Neuronal stem cell (in vitro differentiated cells): Measurements from ENCODE around the gene FGFRL1.

Experiments used
- DNase-seq: peaks from one replicate; pipeline ENCODE4 v3.0.0-alpha.2; 2013; ENCODE audit warnings: low spot score
- H2AFZ ChIP-seq: one replicate; pipeline ENCODE4 v1.6.1; 2013; ENCODE audit warnings: mild to moderate bottlenecking, low read length, inconsistent platforms
- H2AK5ac ChIP-seq: 2 replicates; pipeline ENCODE4 v1.6.1; 2013; ENCODE audit warnings: low read depth, mild to moderate bottlenecking, inconsistent platforms, low read length, moderate library complexity, mixed read lengths
- H2BK120ac ChIP-seq: 2 replicates; pipeline ENCODE4 v1.6.1; 2013; ENCODE audit warnings: low read depth, mild to moderate bottlenecking, inconsistent platforms, low read length, moderate library complexity, mixed read lengths
- H2BK12ac ChIP-seq: one replicate; pipeline ENCODE4 v1.6.1; 2013; ENCODE audit warnings: low read length, inconsistent platforms
- H2BK15ac ChIP-seq: 2 replicates; pipeline ENCODE4 v1.6.1; 2013; ENCODE audit warnings: mild to moderate bottlenecking, low read length, inconsistent platforms, mixed read lengths
- H2BK5ac ChIP-seq: one replicate; pipeline ENCODE4 v1.6.1; 2013; ENCODE audit warnings: inconsistent platforms, mild to moderate bottlenecking, low read length, moderate library complexity
- H3K14ac ChIP-seq: one replicate; pipeline ENCODE4 v1.6.1; 2013; ENCODE audit warnings: low read length, inconsistent platforms
- H3K18ac ChIP-seq: 2 replicates; pipeline ENCODE4 v1.6.1; 2013; ENCODE audit warnings: low read length, inconsistent platforms
- H3K23ac ChIP-seq: 2 replicates; pipeline ENCODE4 v1.6.1; 2013; ENCODE audit warnings: low read depth, mild to moderate bottlenecking, mixed read lengths, low read length, inconsistent platforms; ENCODE audit not compliant: poor library complexity
- H3K27ac ChIP-seq: replicated peaks from 3 replicates; pipeline ENCODE4 v1.5.1; 2013; ENCODE audit warnings: low read length, inconsistent platforms
- H3K27me3 ChIP-seq, 3 experiments: 2 replicates each; pipeline ENCODE4 v1.6.1; 2013; ENCODE audit warnings: low read length in 3 of 3, mild to moderate bottlenecking in 2 of 3, inconsistent platforms in 1 of 3, low read depth in 1 of 3, mixed read lengths in 1 of 3, moderate library complexity in 1 of 3; ENCODE audit not compliant: control insufficient read depth in 3 of 3, insufficient read depth in 3 of 3
- H3K36me3 ChIP-seq, 2 donors: replicated peaks in 1 of 2; 2 replicates each; pipeline ENCODE4 v1.6.1; 2013; ENCODE audit warnings: low read length in 2 of 2; ENCODE audit not compliant: control insufficient read depth in 2 of 2, insufficient read depth in 2 of 2
- H3K4ac ChIP-seq: 2 replicates; pipeline ENCODE4 v1.6.1; 2013; ENCODE audit warnings: inconsistent platforms, mild to moderate bottlenecking, low read length, moderate library complexity
- H3K4me1 ChIP-seq, 2 donors: 1 replicate in 1 of 2; 2 replicates in 1 of 2; pipeline ENCODE4 v1.6.1; 2013; ENCODE audit warnings: low read length in 2 of 2, low read depth in 1 of 2; ENCODE audit not compliant: control insufficient read depth in 2 of 2, insufficient read depth in 1 of 2
- H3K4me2 ChIP-seq: one replicate; pipeline ENCODE4 v1.6.1; 2013; ENCODE audit warnings: mild to moderate bottlenecking, low read length, inconsistent platforms; ENCODE audit not compliant: insufficient read depth, poor library complexity, severe bottlenecking
- H3K4me3 ChIP-seq, 2 donors: 2 replicates each; pipeline ENCODE4 v1.5.1; 2013; ENCODE audit warnings: low read length in 2 of 2, mild to moderate bottlenecking in 2 of 2, inconsistent platforms in 1 of 2, moderate library complexity in 1 of 2
- H3K79me1 ChIP-seq: one replicate; pipeline ENCODE4 v1.6.1; 2013; ENCODE audit warnings: low read depth, mild to moderate bottlenecking, inconsistent platforms, low read length, moderate library complexity
- H3K9ac ChIP-seq: one replicate; pipeline ENCODE4 v1.6.1; 2013; ENCODE audit warnings: mild to moderate bottlenecking, low read depth, low read length, inconsistent platforms; ENCODE audit not compliant: poor library complexity
- H3K9me3 ChIP-seq, 2 donors: replicated peaks in 1 of 2; 2 replicates each; pipeline versions ENCODE3 to v1.6.1; 2013; ENCODE audit warnings: low read length in 2 of 2, mild to moderate bottlenecking in 2 of 2, inconsistent platforms in 1 of 2, low read depth in 1 of 2, mixed read lengths in 1 of 2, moderate library complexity in 1 of 2; ENCODE audit not compliant: control insufficient read depth in 2 of 2, insufficient read depth in 1 of 2
- H4K8ac ChIP-seq: one replicate; pipeline ENCODE4 v1.6.1; 2013; ENCODE audit warnings: low read depth, mild to moderate bottlenecking, inconsistent platforms, low read length, moderate library complexity
- H4K91ac ChIP-seq: one replicate; pipeline ENCODE4 v1.6.1; 2013; ENCODE audit warnings: low read length, low read depth, mild to moderate bottlenecking, inconsistent platforms; ENCODE audit not compliant: poor library complexity
- WGBS, 2 donors: extraction: QIAGEN DNeasy Blood & Tissue Kit; methylation state at CpG; one replicate each; pipeline ENCODE4 v1.1.7; 2013; ENCODE audit warnings: missing lambda C conversion rate in 2 of 2, mixed read lengths in 1 of 2; ENCODE audit not compliant: insufficient read length in 2 of 2, insufficient replicate concordance in 1 of 2; ENCODE audit errors: extremely low coverage in 2 of 2; 5-methylcytosine and 5-hydroxymethylcytosine counted together

Gene FGFRL1

DNA sequence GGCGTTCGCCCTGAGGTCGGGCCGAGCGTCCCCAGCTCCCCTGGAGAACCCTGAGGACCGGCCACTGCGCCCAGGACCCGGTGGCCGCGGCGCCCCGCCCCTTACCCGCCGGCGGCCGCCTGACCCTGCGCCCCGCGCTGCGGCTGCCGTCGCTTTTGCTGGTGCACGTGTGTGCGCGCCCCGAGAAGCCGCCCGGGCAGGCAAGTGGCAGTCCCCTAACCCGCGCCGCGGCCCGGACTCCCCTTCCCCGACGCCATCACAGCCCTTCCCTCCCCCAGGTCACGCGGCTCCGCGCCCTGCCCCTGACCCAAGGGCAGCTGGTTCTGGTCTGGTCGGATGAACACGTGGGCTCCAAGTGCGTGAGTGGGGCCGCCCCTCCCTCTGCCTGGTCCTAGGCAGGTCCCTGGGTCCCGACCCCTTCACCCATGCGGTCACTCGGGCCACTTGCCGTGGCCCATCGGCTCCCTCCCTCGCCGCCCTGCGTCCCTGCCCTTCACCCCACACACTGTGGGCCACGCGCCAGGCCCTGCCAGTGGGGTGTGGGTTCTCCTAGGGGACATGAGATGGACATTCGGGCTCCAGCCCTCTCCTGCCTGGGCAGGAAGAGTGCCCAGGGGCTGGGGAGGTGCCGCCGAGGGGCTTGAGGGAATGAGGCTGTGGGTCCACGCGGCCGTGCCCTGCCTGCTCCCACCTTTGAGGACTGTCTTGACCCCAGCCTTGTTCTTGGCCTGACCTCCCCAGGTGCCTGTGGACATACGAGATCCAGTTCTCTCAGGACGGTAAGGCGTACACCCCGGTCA, 8.0 kb upstream of the FGFRL1 start:
- peak overlapping the region; percentile 98 for H2BK12ac ChIP-seq
- no CpG with 5 or more reads among the region's 63 CpGs for WGBS, 2 donors
- peak overlapping the region; percentile 85 for H3K23ac ChIP-seq
- H2AFZ ChIP-seq = no peak overlapping the region
- peak overlapping the region; percentile 33 for H3K4me2 ChIP-seq
- H2BK15ac ChIP-seq = peak overlapping the region; percentile 96
- H4K91ac ChIP-seq = peak overlapping the region; percentile 43
- H3K79me1 ChIP-seq = no peaks in the 10 kb centered on the region
- H3K27me3 ChIP-seq = peaks cover 27 to 88% (median 78%) of the 10 kb centered on the region in 3 experiments
- peak overlapping the region; percentile 95 for H2AK5ac ChIP-seq
- H2BK5ac ChIP-seq = no peak overlapping the region
- peak overlapping the region; percentile 87 for H2BK120ac ChIP-seq
- H4K8ac ChIP-seq = peak overlapping the region; percentile 86
- peak overlapping the region in 1 of 2 donors; percentile 66 for H3K4me3 ChIP-seq
- H3K4ac ChIP-seq = no peak overlapping the region
- DNase-seq = no peak
- peaks cover 7 to 9% of the 10 kb centered on the region in 2 donors for H3K4me1 ChIP-seq
- H3K9me3 ChIP-seq = peaks cover 4 to 6% of the 10 kb centered on the region in 2 donors
- peak overlapping the region; percentile 97 for H3K18ac ChIP-seq
- H3K14ac ChIP-seq = peak overlapping the region; percentile 97
- peak overlapping the region; percentile 21 for H3K9ac ChIP-seq
- H3K36me3 ChIP-seq = no peaks in the 10 kb centered on the region
- H3K27ac ChIP-seq = no peak overlapping the region

DNA sequence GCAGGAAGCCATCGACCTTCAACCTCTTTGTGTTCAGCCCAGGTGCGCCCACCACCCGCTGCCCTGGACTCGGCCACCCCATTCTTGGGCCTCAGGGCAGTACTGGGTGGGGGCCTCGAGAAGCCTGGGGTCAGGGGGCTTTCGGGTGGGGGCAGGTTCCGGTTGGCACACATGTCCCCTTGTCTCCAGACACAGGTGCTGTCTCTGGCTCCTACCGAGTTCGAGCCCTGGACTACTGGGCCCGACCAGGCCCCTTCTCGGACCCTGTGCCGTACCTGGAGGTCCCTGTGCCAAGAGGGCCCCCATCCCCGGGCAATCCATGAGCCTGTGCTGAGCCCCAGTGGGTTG, 7.4 kb upstream of the FGFRL1 start:
- no peak overlapping the region for H4K8ac ChIP-seq
- H3K4me2 ChIP-seq = no peak overlapping the region
- no peaks in the 10 kb centered on the region for H3K36me3 ChIP-seq
- no peak overlapping the region for H2BK120ac ChIP-seq
- H3K4me3 ChIP-seq = no peak overlapping the region
- no peak overlapping the region for H2BK5ac ChIP-seq
- peaks cover 29 to 92% (median 81%) of the 10 kb centered on the region in 3 experiments for H3K27me3 ChIP-seq
- H2AK5ac ChIP-seq = no peak overlapping the region
- peaks cover 4 to 6% of the 10 kb centered on the region in 2 donors for H3K9me3 ChIP-seq
- peak overlapping the region; percentile 97 for H3K18ac ChIP-seq
- peak overlapping the region; percentile 97 for H3K14ac ChIP-seq
- H3K23ac ChIP-seq = peak overlapping the region; percentile 85
- H3K4ac ChIP-seq = no peak overlapping the region
- no peak overlapping the region for H3K27ac ChIP-seq
- H3K4me1 ChIP-seq = peaks cover 10 to 11% of the 10 kb centered on the region in 2 donors
- H4K91ac ChIP-seq = no peak overlapping the region
- H3K79me1 ChIP-seq = no peaks in the 10 kb centered on the region
- H3K9ac ChIP-seq = no peak overlapping the region
- no peak overlapping the region for H2BK12ac ChIP-seq
- H2AFZ ChIP-seq = no peak overlapping the region
- WGBS, 2 donors = no CpG with 5 or more reads among the region's 13 CpGs
- no peak for DNase-seq
- peak overlapping the region; percentile 96 for H2BK15ac ChIP-seq

DNA sequence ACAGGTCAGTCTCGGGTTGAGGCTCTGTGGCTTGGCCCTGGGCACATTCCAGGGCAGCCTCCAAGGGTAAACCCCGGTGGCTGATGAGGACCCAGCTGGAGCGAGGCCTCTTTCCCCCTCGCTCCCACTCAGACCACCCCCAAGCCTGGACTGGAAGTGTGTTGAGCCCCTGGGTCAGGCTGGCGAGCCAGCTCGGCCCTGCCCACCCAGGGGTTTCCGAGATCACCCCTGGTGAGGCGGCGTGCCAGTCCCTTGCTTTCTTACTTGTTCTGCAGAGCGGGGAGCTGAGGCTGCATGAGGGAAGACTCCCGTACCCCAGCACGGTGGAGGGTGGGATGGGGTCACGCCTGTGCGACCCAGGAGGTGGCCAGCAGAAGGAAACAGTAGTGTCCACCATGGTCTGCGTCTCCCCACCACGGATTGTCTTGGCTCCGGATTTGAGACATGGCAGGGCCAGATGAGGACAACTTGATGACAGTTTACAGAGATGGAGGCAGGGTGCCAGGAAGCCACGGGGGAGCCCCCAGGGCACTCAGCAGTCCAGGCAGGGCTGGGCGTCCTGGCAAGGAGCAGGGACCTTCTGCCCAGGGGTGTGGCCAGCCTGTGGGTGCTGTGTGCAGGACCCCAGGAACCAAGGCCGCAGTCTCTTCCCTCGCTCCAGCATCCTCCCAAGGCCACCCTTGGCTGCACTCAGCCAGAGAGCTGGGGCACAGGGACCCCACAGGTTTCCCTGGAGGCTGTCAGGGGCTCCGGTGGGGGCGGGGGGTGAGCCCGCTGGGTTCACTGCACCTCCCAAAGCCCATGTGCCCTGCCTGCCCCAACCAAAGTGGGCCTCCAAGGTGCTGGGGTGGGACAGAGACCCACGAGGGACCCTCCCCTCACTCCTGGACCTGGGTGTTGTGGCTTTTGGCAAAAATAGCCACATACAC, 6.6 kb upstream of the FGFRL1 start:
- no CpG with 5 or more reads among the region's 25 CpGs for WGBS, 2 donors
- no peak overlapping the region for H3K9ac ChIP-seq
- no peak overlapping the region for H3K4me2 ChIP-seq
- H3K4me1 ChIP-seq = peaks cover 7 to 11% of the 10 kb centered on the region in 2 donors
- peak overlapping the region; percentile 5 for H2BK15ac ChIP-seq
- no peak overlapping the region for H4K8ac ChIP-seq
- H3K18ac ChIP-seq = no peak overlapping the region
- peaks cover 29 to 89% (median 81%) of the 10 kb centered on the region in 3 experiments for H3K27me3 ChIP-seq
- H3K4ac ChIP-seq = no peak overlapping the region
- no peak overlapping the region for H2BK120ac ChIP-seq
- no peak overlapping the region for H3K4me3 ChIP-seq
- no peak overlapping the region for H3K27ac ChIP-seq
- H2BK12ac ChIP-seq = no peak overlapping the region
- H3K14ac ChIP-seq = no peak overlapping the region
- H2AK5ac ChIP-seq = peak overlapping the region; percentile 2
- no peak for DNase-seq
- H2BK5ac ChIP-seq = no peak overlapping the region
- H2AFZ ChIP-seq = no peak overlapping the region
- H4K91ac ChIP-seq = no peak overlapping the region
- peaks cover 4% of the 10 kb centered on the region in 2 donors for H3K9me3 ChIP-seq
- H3K36me3 ChIP-seq = no peaks in the 10 kb centered on the region
- no peaks in the 10 kb centered on the region for H3K79me1 ChIP-seq
- H3K23ac ChIP-seq = no peak overlapping the region

DNA sequence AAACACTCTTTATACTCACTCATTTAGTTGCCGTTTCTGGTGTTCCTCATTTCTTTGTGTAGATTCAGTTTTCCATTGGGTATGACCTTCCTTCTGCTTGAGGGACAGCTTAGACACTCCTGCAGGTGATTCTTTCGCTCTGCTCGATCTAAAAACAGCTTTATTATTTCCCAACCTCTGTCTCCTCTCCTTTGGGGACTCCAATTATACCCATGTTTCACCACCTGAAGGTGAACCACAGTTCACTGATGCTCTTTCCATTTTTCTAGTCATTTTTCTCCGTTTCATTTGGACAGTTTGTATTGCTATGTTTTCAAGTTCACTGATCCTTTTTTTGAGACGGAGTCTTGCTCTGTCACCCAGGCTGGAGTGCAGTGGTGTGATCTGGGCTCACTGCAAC, 4.6 kb upstream of the FGFRL1 start:
- no peak overlapping the region for H3K4ac ChIP-seq
- no CpG with 5 or more reads among the region's 5 CpGs for WGBS, 2 donors
- H3K4me3 ChIP-seq = no peak overlapping the region
- H2BK120ac ChIP-seq = no peak overlapping the region
- H4K91ac ChIP-seq = no peak overlapping the region
- no peak for DNase-seq
- H2AK5ac ChIP-seq = no peak overlapping the region
- no peak overlapping the region for H3K23ac ChIP-seq
- H2BK15ac ChIP-seq = no peak overlapping the region
- H3K4me1 ChIP-seq = peaks cover 8 to 19% of the 10 kb centered on the region in 2 donors
- no peak overlapping the region for H3K18ac ChIP-seq
- no peak overlapping the region for H2AFZ ChIP-seq
- H2BK5ac ChIP-seq = no peak overlapping the region
- H3K14ac ChIP-seq = no peak overlapping the region
- no peaks in the 10 kb centered on the region for H3K79me1 ChIP-seq
- no peaks in the 10 kb centered on the region for H3K36me3 ChIP-seq
- no peak overlapping the region for H3K9ac ChIP-seq
- peaks cover 0 to 4% of the 10 kb centered on the region in 2 donors for H3K9me3 ChIP-seq
- H3K27ac ChIP-seq = no peak overlapping the region
- H3K4me2 ChIP-seq = no peak overlapping the region
- H3K27me3 ChIP-seq = peaks cover 30 to 81% (median 74%) of the 10 kb centered on the region in 3 experiments
- H4K8ac ChIP-seq = no peak overlapping the region
- H2BK12ac ChIP-seq = no peak overlapping the region
